GM19455 (cell line): Measurements from ENCODE around the gene EZH1.
A peak's percentile ranks its signal among the peaks of the same experiment; 100 is the strongest.

Experiments used
- ATAC-seq: cut with Tn5 transposase; IDR thresholded peaks from one replicate; pipeline ENCODE4 v1.9.1; 2021; ENCODE audit not compliant: unreplicated experiment

Gene EZH1

GRCh38 chr17:42684929-42685556 lies 59.8 kb downstream of the EZH1 start:
- ATAC-seq, result no peak

DNA sequence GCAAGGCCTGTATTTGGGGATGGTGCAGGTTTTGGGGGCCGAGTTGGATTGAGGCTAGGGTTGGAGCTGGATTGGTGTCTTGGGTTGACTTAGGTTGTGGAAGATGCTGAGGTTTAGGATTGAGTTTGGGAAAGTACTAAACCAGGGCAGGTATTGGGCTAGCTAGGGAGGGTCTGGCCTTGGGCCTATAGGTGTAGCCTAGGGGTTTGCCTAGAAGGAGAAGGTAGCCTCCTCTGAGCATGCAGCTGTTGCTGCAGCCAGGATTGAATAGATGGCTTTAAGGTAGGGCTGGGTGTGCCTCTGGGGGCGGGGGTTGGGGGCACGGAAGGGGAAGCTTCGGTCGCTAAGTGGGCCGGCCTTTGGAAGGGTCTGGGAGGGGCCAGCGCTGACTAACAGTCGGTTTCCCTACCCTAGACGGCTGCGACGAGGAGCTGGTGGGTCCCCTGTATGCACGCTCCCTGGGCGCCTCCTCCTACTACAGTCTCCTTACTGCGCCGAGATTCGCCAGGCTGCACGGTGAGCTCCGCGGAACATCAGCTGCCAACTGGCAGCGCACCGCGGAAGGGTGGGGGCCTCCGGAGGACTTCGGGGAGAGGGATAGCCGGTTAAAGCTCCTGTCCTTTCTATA lies 61.3 kb downstream of the EZH1 start:
- no peak for ATAC-seq

- no peak for ATAC-seq
Observed at GRCh38 chr17:42682722-42683403, 62.0 kb downstream of the EZH1 start.

- no peak for ATAC-seq
Observed at GRCh38 chr17:42681976-42682721, 62.7 kb downstream of the EZH1 start, which contains the start of gene CNTNAP1. CNTNAP1 (plus strand) TSS chr17:42682531; CDS start chr17:42682830, 299 bp downstream.

DNA sequence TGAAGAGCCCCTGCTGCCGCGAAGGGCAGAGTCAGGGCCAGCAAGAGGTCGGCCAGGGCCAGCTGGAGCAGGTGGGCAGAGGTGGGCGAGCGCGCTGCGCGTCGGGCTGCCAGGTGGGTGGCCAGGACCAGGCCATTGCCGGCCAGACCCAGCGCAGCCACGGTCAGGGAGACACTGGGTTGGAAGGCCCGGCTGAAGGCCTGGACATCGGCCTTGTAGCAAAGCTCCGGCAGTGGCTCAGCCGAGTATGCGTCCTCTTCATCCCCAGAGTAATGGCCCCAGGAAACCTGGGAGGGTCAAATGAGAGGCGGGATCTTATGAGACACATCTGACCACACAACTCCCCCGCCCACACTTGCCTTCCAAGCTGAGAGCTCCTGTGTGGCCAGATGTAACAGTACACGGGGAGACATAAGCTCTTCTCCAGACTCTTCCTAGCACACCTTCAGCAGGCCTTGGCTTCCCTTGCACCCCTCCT lies 64.5 kb downstream of the EZH1 start:
- no peak for ATAC-seq

GRCh38 chr17:42679492-42680330 lies 65.1 kb downstream of the EZH1 start:
- ATAC-seq, result no peak

DNA sequence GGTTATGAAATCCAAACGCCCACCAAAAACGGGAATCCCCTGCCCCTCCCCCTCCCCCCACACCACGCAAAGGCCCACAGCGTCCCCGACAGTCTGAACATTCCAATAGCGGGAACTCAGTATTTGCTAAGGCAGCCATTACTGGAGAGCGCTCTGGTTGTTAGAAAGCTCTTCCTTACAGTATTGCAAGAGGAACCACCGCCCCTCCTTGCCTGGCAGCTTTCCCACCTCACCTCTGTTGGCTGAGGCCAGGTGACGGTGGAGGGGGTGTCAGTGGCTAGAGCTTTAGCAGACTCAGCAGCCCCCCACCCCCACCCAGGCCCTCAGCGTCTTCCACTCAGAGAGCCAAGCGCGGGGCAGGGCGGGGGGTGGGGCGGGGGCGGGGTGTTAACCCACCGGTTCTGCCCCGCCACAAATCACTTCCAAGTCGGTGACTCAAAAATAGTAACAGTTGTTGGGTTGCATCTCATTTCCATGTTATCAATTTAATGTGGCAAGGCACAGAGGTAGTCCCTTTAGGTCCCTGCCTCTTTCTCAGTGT lies 65.8 kb downstream of the EZH1 start:
- no peak for ATAC-seq

DNA sequence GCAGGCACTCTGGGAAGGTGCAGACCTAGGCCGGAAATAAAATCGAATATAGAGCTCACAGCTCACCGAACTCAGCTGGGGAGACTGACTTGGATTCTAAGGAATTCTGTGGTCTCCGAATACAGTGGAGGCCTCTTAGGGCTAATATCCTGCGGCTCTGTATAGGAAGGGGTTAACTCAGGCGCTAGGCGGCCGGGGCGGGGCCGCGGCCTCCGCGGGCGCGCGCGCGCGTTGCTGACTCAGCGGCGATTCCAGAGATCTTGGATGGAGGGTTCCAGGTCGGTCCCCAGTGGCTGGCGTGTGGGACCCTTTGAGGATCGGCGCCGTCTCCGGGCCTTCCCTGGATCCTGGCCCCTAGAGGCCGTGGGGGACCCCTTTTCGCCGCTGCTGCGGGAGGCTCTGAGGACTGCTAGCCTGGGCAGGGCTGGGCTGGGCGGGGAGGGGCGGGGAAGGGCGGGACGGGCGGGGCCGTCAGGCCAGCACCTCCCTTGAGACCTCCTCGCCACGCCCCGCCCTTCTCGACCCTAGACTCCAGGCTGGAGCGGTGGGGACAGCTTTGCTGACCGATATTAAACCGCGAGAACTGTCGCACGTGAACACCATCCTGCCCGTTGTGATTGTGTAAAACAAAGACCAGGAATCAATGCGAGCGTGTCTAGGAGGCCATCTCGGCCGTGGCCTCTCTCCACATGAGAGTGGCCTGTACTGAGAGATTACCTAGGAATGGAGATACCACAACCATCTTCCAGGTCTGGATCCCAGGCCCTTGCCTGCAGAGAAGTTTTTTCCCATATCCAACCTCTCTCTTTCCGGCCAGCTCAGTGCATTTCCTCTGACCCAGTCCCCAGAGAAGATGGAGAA lies 66.7 kb downstream of the EZH1 start:
- no peak for ATAC-seq

DNA sequence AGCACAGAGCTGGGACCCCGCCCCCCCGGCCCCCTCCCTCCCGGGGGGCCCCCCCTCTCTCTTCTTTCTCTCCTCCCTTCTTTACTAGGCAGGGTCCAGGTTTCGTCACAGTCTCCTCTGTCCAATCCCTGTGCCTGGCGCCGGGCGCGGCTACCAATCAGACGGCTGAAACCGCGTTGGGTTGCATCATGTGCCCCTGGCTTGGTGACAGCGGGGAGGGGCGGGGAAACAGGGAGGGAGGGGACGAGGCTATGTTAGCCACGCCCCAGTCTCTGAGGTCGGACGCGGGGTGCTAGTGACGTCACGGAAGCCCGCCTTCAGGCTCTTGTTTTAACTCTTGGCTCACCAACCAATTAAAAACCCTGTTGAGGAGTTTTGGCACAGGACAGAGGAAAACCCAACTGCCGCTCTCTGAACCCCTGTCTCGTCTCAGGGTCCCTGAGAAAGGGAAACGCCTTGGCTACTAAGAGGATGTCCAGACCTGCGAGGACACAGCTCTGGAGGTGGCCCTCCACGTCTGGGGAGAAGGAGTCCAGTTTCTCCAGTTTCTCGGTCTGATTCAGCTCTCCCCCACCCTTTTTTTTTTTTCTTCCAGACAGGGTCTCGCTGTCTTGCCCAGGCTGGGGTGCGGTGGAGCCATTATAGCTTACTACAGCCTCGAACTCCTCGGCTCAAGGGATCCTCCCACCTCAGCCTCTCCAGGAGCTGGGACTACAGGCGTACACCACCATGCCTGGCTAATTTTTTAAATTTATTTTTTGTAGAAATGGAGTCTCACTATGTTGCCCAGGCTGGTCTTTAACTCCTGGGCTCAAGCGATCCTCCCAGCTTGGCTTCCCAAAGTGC lies 67.6 kb downstream of the EZH1 start:
- peak; percentile 57 for ATAC-seq

DNA sequence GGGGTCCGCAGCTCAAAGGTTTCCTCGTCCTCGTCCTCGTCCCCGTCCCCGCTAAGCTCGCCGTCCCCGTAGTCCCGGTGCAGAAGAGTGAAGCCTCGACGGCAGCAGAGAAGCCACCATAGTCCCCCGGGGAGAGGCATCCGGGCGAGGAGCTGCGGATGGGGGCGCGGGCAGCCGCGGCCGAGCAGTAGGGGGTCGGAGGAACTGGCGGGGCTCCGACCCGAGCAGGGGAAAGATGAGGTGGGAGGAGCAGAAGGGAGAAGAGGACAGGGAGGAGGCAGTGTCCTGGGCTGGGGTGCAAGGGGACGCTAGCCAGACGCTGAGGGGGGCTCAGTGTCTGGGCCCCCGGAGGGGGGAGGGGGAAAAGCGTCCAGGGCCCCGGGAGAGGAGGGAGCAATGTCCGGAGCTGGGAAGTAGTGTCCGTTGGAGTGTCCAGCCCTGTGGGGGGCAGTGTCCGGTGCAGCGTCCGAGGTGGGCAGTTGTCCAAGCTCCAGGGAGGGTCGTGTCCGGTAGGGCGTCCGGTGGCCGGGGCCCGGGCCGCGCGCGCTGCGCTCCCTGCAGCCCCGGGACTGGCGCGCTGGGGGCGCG lies 68.3 kb downstream of the EZH1 start, which contains the start of gene PLEKHH3:
Gene PLEKHH3 (minus strand): TSS at position 571 of the 588 bp plus-strand sequence. CDS start 431 bp downstream, at position 140.
- no peak for ATAC-seq

GRCh38 chr17:42675965-42676423 lies 68.8 kb downstream of the EZH1 start:
- no peak for ATAC-seq

DNA sequence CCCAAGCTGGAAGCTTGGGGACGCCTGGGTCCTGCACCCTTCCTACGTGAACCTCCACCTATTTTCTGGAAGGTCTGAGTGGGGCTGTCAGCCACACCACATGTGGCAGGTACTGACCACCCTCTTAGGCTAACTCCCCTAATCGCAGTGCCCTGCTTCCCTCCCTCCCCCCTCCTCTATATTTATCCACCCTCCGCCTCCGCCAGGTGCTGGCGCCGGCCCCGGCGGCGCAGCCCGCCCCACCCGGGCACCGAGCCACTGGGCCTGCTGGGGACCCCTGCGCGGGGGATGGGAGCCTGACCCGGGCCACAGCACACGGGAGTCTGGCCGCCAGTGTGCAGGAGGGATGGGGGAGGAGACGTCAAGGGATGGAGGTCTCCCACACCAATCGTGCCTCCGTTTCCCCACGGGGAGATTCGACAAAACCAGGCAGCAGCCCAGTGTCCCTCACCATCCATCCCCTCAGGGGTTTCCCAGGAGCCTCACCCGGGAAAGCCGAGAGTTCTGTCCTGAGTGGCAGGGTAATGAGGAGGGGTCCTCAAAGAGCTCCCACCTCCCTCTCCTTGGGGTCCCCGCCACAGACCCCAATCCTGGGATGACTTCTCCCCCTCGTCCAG lies 69.4 kb downstream of the EZH1 start:
- no peak for ATAC-seq

DNA sequence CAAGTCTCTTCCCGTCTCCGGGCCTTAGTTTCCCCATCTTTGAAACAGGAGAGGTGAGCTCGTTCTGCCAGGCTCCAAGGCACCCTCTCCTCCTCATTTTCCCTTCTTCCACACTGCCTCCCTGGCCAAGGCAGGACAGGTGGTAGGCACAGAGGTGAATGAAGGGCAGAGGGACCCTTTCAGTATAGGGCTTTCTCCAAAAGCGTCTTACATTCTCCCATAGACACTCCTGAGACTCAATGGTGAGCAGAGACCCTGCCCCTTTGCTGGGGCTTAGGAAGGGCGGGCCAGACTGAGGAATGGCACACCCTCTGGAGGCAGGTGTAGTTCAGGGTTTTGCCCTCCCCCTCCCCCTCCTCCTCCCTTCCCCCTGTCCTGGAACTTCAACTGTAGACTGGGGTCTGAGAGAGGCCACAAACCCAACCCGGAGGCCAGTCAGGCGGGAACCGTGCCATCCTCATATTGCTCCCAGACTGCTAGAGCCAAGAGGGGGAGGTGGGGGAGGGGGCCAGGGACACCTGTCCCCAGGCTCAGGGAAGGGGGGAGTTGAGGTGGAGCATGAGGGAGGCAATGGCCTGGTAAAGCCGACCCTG lies 70.0 kb downstream of the EZH1 start:
- no peak for ATAC-seq

GRCh38 chr17:42673885-42674754 lies 70.7 kb downstream of the EZH1 start:
- no peak for ATAC-seq

- ATAC-seq, result no peak
Observed at GRCh38 chr17:42673266-42673884, 71.5 kb downstream of the EZH1 start.

- no peak for ATAC-seq
Observed at GRCh38 chr17:42672038-42672437, 72.8 kb downstream of the EZH1 start.
